Progenitor cell of endocrine pancreas (in vitro differentiated cells): ENCODE results near the gene DNAJC5G. TPM values are rescaled to one million over a fixed set of nuclear protein-coding genes. Genes with fewer than 3 reads are reported as not detected.
A peak's percentile ranks its signal among the peaks of the same experiment; 100 is the strongest.

ENCODE experiments used
- DNase-seq: peaks from one replicate; pipeline ENCODE4 v3.0.0; 2021; ENCODE audit warnings: low spot score; ENCODE audit not compliant: unreplicated experiment
- H3K27ac Mint-ChIP-seq: 2 replicates; pipeline ENCODE4 v1.8.0; 2021; ENCODE audit warnings: mild to moderate bottlenecking, moderate library complexity, mixed read lengths
- H3K27me3 Mint-ChIP-seq: 2 replicates; pipeline ENCODE4 v1.8.0; 2021; ENCODE audit warnings: mixed read lengths
- H3K36me3 Mint-ChIP-seq: 2 replicates; pipeline ENCODE4 v1.8.0; 2022; ENCODE audit warnings: mixed read lengths; ENCODE audit not compliant: insufficient read depth
- H3K4me1 Mint-ChIP-seq: 2 replicates; pipeline ENCODE4 v1.8.0; 2021; ENCODE audit warnings: low read depth, mixed read lengths
- H3K4me3 Mint-ChIP-seq: 2 replicates; pipeline ENCODE4 v1.8.0; 2021; ENCODE audit warnings: low read depth, mild to moderate bottlenecking, moderate library complexity, mixed read lengths
- H3K9me3 Mint-ChIP-seq: 2 replicates; pipeline ENCODE4 v1.8.0; 2021; ENCODE audit warnings: low read depth, mixed read lengths
- CTCF ChIP-seq: fragments of 200-600 bp; sonication (generic); IDR thresholded peaks from one replicate; pipeline ENCODE4 v1.5.0; 2021; ENCODE audit warnings: antibody characterized with exemption, mild to moderate bottlenecking; ENCODE audit not compliant: unreplicated experiment
- total RNA-seq: library from RNA; stranded (reverse); gene quantifications from 2 replicates; pipeline ENCODE4 v1.2.1, GENCODE V29; 2021

DNAJC5G gene
- total RNA-seq, 1 donor from 2014 or later = not detected

DNA sequence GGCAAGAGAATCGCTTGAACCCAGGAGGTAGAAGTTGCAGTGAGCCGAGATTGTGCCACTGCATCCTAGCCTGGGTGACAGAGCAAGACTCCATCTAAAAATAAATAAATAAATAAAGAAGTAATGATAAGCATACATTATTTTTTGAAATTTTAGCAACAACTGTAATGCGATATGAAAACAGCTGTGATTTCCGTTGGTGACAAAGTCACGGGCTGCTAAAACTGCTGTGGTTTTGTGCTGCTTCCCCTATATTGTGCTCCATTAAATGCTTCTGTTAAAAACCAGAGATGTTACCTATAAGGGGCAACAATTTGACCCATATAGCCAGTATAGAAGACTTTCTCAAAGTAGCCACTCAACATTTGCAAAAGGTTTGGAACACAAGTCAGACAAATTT, 15.3 kb downstream of the DNAJC5G start:
- no peak for TF ChIP-seq CTCF
- peaks cover 33% of the 10 kb centered on the region for H3K27me3 Mint-ChIP-seq

DNA sequence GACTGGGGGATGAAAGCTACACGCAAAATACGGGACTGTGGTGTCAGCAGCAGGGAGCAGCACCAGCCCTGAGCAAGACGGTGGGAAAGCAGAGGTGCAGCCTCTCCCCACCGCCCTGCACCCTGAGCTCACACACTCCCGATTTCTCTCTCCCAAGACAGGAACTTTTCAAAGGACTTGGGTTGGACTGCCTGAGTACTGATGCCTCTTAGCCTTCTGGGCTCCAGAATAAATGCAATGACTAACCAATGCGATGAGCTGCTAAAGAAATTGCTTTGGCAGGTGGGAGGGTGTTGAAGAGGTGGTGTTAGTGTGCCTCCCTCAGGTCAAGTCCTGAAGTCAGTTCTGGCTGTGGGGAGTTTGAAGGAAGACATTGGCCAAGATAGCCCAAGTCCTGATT, 16.6 kb downstream of the DNAJC5G start:
- Mint-ChIP-seq H3K4me3 (no peak overlapping the region), H3K4me1 (peaks cover 10% of the 10 kb centered on the region), H3K36me3 (no peaks in the 10 kb centered on the region), H3K27me3 (peaks cover 29% of the 10 kb centered on the region), H3K9me3 (no peaks in the 10 kb centered on the region), H3K27ac (no peak overlapping the region)
- no peak for DNase-seq
- peak; percentile 20 for TF ChIP-seq CTCF

More for the DNA sequence above, 15.3 kb downstream of the DNAJC5G start:
- peaks cover 10% of the 10 kb centered on the region for H3K4me1 Mint-ChIP-seq
- no peak for DNase-seq
- H3K4me3 Mint-ChIP-seq = no peak overlapping the region
- no peaks in the 10 kb centered on the region for H3K9me3 Mint-ChIP-seq
- no peak overlapping the region for H3K27ac Mint-ChIP-seq
- no peaks in the 10 kb centered on the region for H3K36me3 Mint-ChIP-seq

DNA sequence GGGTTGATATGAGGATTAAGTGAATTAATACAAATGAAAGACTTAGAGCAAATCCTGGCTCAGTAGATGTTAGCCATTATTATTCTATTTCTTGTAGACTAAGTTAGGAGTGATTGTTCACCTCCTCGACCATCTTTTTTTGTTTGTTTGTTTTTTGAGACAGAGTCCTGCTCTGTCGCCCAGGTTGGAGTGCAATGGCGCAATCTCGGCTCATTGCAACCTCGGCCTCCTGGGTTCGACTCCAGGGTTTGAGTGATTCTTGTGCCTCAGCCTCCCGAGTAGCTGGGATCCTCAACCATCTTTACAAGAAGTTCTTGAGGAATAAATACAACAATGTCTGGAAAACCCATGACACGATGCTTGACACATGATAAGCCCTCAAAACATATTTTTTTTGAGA, 19.7 kb downstream of the DNAJC5G start:
- Mint-ChIP-seq H3K9me3 (no peaks in the 10 kb centered on the region), H3K27me3 (peaks cover 21% of the 10 kb centered on the region), H3K36me3 (no peaks in the 10 kb centered on the region), H3K4me3 (no peak overlapping the region), H3K27ac (no peak overlapping the region), H3K4me1 (peaks cover 15% of the 10 kb centered on the region)
- no peak for DNase-seq
- TF ChIP-seq CTCF = no peak

- no peak for TF ChIP-seq CTCF
- no peak for DNase-seq
- Mint-ChIP-seq H3K4me1 (peaks cover 15% of the 10 kb centered on the region), H3K27ac (no peak overlapping the region), H3K27me3 (peaks cover 20% of the 10 kb centered on the region), H3K9me3 (no peaks in the 10 kb centered on the region), H3K4me3 (no peak overlapping the region), H3K36me3 (no peaks in the 10 kb centered on the region)
Measured at GRCh38 chr2:27296481-27296880, 21.2 kb downstream of the DNAJC5G start.

DNA sequence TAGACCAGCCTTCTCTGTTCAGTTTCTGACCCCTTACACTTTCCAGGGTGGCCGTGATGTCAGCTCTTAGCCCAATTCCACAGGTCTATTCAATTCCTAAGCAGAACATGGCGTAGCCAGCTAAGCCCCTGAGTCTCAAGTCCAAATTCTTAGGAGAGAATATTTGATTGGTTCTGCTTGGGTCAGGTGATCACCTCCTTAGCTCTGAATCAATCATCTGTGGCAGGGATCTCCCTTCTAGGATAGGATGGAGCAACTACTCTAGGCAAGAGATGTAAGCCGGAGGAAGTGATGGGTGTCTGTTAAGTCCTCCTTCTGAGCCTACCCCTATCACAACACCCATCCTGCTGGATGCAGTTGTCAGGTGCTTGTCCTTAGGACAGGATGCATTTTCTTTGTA, 22.0 kb downstream of the DNAJC5G start:
- H3K4me3 Mint-ChIP-seq = no peak overlapping the region
- H3K27ac Mint-ChIP-seq = no peak overlapping the region
- DNase-seq = no peak
- no peak for TF ChIP-seq CTCF
- H3K27me3 Mint-ChIP-seq = peaks cover 13% of the 10 kb centered on the region
- H3K4me1 Mint-ChIP-seq = peaks cover 15% of the 10 kb centered on the region
- H3K9me3 Mint-ChIP-seq = no peaks in the 10 kb centered on the region
- no peaks in the 10 kb centered on the region for H3K36me3 Mint-ChIP-seq
